Measurements from ENCODE around the gene TSPAN33.

Gene TSPAN33

GRCh38 chr7:129100827-129101166 lies 43.7 kb upstream of the TSPAN33 start:
- no peak for TF ChIP-seq CTCF (IDR thresholded peaks at IDR 0.05; ENCODE audit: borderline replicate concordance, extremely low read depth, low read length, poor library complexity, severe bottlenecking)
- no peak for TF ChIP-seq EZH2 (IDR thresholded peaks at IDR 0.05; ENCODE audit: borderline replicate concordance, low read depth, low read length, severe bottlenecking)

GRCh38 chr7:129101746-129102145 lies 42.8 kb upstream of the TSPAN33 start:
- no peaks in the 10 kb centered on the region for H3K9me3 ChIP-seq (ENCODE audit: insufficient read depth, low read length, severe bottlenecking)
- no peak overlapping the region for H3K4me2 ChIP-seq (ENCODE audit: insufficient read depth, low read length)
- no peaks in the 10 kb centered on the region for H3K27me3 ChIP-seq (ENCODE audit: insufficient read depth, low read length, poor library complexity)
- no peak overlapping the region for H3K4me3 ChIP-seq (ENCODE audit: low read depth in 1 of 2, low read length in 2 of 2)
- H3K9ac ChIP-seq (ENCODE audit: low read depth, low read length), result no peak overlapping the region
- ATAC-seq (ENCODE audit: insufficient read depth, low read depth) (no peak), DNase-seq (no peak)
- no peak for TF ChIP-seq CTCF (IDR thresholded peaks at IDR 0.05; ENCODE audit: borderline replicate concordance, extremely low read depth, low read length, poor library complexity, severe bottlenecking)
- no peak for TF ChIP-seq EZH2 (IDR thresholded peaks at IDR 0.05; ENCODE audit: borderline replicate concordance, low read depth, low read length, severe bottlenecking)
- no peak overlapping the region for H3K27ac ChIP-seq (ENCODE audit: low read length)
- no peaks in the 10 kb centered on the region for H3K4me1 ChIP-seq (ENCODE audit: insufficient read depth, low read length)
- no peaks in the 10 kb centered on the region for H4K20me1 ChIP-seq (ENCODE audit: insufficient read depth, low read length)
- H3K36me3 ChIP-seq (ENCODE audit: insufficient read depth, low read length), result no peaks in the 10 kb centered on the region
- no peaks in the 10 kb centered on the region for H3K79me2 ChIP-seq (ENCODE audit: insufficient read depth, low read length)
- no peak overlapping the region for H2AFZ ChIP-seq (ENCODE audit: low read depth, low read length)

More at GRCh38 chr7:129100827-129101166, 43.7 kb upstream of the TSPAN33 start:
- DNase-seq (no peak), ATAC-seq (ENCODE audit: insufficient read depth, low read depth) (no peak)
- no peak overlapping the region for H3K27ac ChIP-seq (ENCODE audit: low read length)
- no peaks in the 10 kb centered on the region for H3K27me3 ChIP-seq (ENCODE audit: insufficient read depth, low read length, poor library complexity)
- H3K4me1 ChIP-seq (ENCODE audit: insufficient read depth, low read length), result peaks cover 1% of the 10 kb centered on the region
- H3K36me3 ChIP-seq (ENCODE audit: insufficient read depth, low read length), result no peaks in the 10 kb centered on the region
- no peak overlapping the region for H3K4me2 ChIP-seq (ENCODE audit: insufficient read depth, low read length)
- H3K4me3 ChIP-seq (ENCODE audit: low read depth in 1 of 2, low read length in 2 of 2), result no peak overlapping the region
- H3K9ac ChIP-seq (ENCODE audit: low read depth, low read length), result no peak overlapping the region
- no peaks in the 10 kb centered on the region for H3K79me2 ChIP-seq (ENCODE audit: insufficient read depth, low read length)
- H4K20me1 ChIP-seq (ENCODE audit: insufficient read depth, low read length), result no peaks in the 10 kb centered on the region
- no peaks in the 10 kb centered on the region for H3K9me3 ChIP-seq (ENCODE audit: insufficient read depth, low read length, severe bottlenecking)
- no peak overlapping the region for H2AFZ ChIP-seq (ENCODE audit: low read depth, low read length)

GRCh38 chr7:129103561-129104324 lies 40.8 kb upstream of the TSPAN33 start:
- no peaks in the 10 kb centered on the region for H3K9me3 ChIP-seq (ENCODE audit: insufficient read depth, low read length, severe bottlenecking)
- H4K20me1 ChIP-seq (ENCODE audit: insufficient read depth, low read length), result no peaks in the 10 kb centered on the region
- H3K27me3 ChIP-seq (ENCODE audit: insufficient read depth, low read length, poor library complexity), result no peaks in the 10 kb centered on the region
- H3K4me3 ChIP-seq (ENCODE audit: low read depth in 1 of 2, low read length in 2 of 2), result no peak overlapping the region
- H3K27ac ChIP-seq (ENCODE audit: low read length), result no peak overlapping the region
- no peak for ATAC-seq (ENCODE audit: insufficient read depth, low read depth)
- H3K4me1 ChIP-seq (ENCODE audit: insufficient read depth, low read length), result no peaks in the 10 kb centered on the region
- H3K36me3 ChIP-seq (ENCODE audit: insufficient read depth, low read length), result no peaks in the 10 kb centered on the region
- no peak overlapping the region for H2AFZ ChIP-seq (ENCODE audit: low read depth, low read length)
- DNase-seq, result no peak
- TF ChIP-seq CTCF (IDR thresholded peaks at IDR 0.05; ENCODE audit: borderline replicate concordance, extremely low read depth, low read length, poor library complexity, severe bottlenecking), result no peak
- TF ChIP-seq EZH2 (IDR thresholded peaks at IDR 0.05; ENCODE audit: borderline replicate concordance, low read depth, low read length, severe bottlenecking), result no peak
- H3K4me2 ChIP-seq (ENCODE audit: insufficient read depth, low read length), result no peak overlapping the region
- no peaks in the 10 kb centered on the region for H3K79me2 ChIP-seq (ENCODE audit: insufficient read depth, low read length)
- H3K9ac ChIP-seq (ENCODE audit: low read depth, low read length), result no peak overlapping the region
